Psoas muscle (tissue), 8 donors: ENCODE measurements around the gene XPA. TPM values are rescaled to one million over a fixed set of nuclear protein-coding genes. Genes with fewer than 3 reads are reported as not detected.

ENCODE experiments used
- ATAC-seq, 4 donors: fragments of 200-7000 bp; cut with Tn5 transposase; one replicate each; pipeline ENCODE4 v1.9.1; 2020; ENCODE audit warnings: moderate library complexity in 3 of 4, mild to moderate bottlenecking in 2 of 4
- DNase-seq, 2 donors: peaks; one replicate each; pipeline ENCODE4 v3.0.0-alpha.2; 2020
- H3K27ac ChIP-seq: fragments of 200-600 bp; one replicate; pipeline ENCODE4 v1.8.0; 2022
- H3K27me3 ChIP-seq, 3 donors: fragments of 200-600 bp in 1 of 3; one replicate each; pipeline versions ENCODE4 v1.6.1 to v1.8.0; 2013 to 2022; ENCODE audit warnings: low read length in 2 of 3, mild to moderate bottlenecking in 2 of 3, moderate library complexity in 1 of 3; ENCODE audit not compliant: insufficient read depth in 3 of 3
- H3K36me3 ChIP-seq, 2 donors: fragments of 200-600 bp in 1 of 2; one replicate each; pipeline versions ENCODE4 v1.6.1 to v1.8.0; 2013 to 2022; ENCODE audit warnings: low read depth in 1 of 2, mild to moderate bottlenecking in 1 of 2, moderate library complexity in 1 of 2; ENCODE audit not compliant: insufficient read depth in 1 of 2
- H3K4me1 ChIP-seq: fragments of 200-600 bp; one replicate; pipeline ENCODE4 v1.8.0; 2022
- H3K4me3 ChIP-seq: fragments of 200-600 bp; one replicate; pipeline ENCODE4 v1.8.0; 2022; ENCODE audit warnings: mild to moderate bottlenecking
- H3K9me3 ChIP-seq: fragments of 200-600 bp; one replicate; pipeline ENCODE4 v1.8.0; 2022
- CTCF ChIP-seq: fragments of 200-600 bp; IDR thresholded peaks from one replicate; pipeline ENCODE4 v1.8.0; 2022; ENCODE audit warnings: antibody characterized with exemption
- WGBS, 3 donors: extraction: QIAGEN DNeasy Blood & Tissue Kit; methylation state at CpG; one replicate each; pipeline versions ENCODE4 v1.1.6 to v1.1.7; 2013; 5-methylcytosine and 5-hydroxymethylcytosine counted together
- intact Hi-C, 2 donors: fragments of 100-400 bp; cut with DNase I; formaldehyde crosslinking; loops; one replicate each; pipeline versions ENCODE4 v1.11.0 to v1.14.2; 2022
- polyA plus RNA-seq, 3 donors: library from polyadenylated mRNA; stranded (reverse); fragments of 200-250 nt; gene quantifications; one replicate each; pipeline ENCODE4 v1.2.3, GENCODE V29; 2013
- total RNA-seq, 4 donors: library from RNA; stranded (reverse); fragmentation: NEBNext Ultra II Directional in 2 of 4; extraction: Animal tissue kit (Norgen Biotek cat#: 25700) in 2 of 4; gene quantifications; one replicate each; pipeline versions ENCODE4 v1.2.1 to v1.2.4, GENCODE V29; 2021 to 2023
- donor health status: healthy with polysubstance abuse.
- donor health status: DM: no; HTN: no; CAD: no; lungs with moderate emphysema.
- donor health status: Bipolar disorder and iron deficiency.
- donor health status: healthy.
- donor health status: DM: yes; HTN: yes; CAD: no.
- donor health status: DM: no; HTN: no; CAD: no.
- donor health status: DM: no; HTN: no; CAD: no.
- donor health status: DM: yes; HTN: yes; CAD: no.

The XPA gene
- total and polyA plus RNA-seq, 7 donors: 5.2 to 17.6 (median 10.5) TPM

- DNase-seq (no peak), ATAC-seq (no peak)
- TF ChIP-seq CTCF: no peak
- Histone ChIP-seq H3K36me3 (no peaks in the 10 kb centered on the region), H3K27me3 (peaks cover 0 to 30% (median 5%) of the 10 kb centered on the region in 3 donors), H3K9me3 (no peaks in the 10 kb centered on the region), H3K4me1 (peaks cover 8% of the 10 kb centered on the region), H3K27ac (peak overlapping the region; percentile 32), H3K4me3 (peak overlapping the region; percentile 66)
- WGBS, 3 donors: 84 to 90% (median 88%) methylated on average over 6 of the region's 6 CpGs
- intact Hi-C loops: no loop called here
Measured at GRCh38 chr9:97741947-97742346, 44.8 kb upstream of the XPA start.

GRCh38 chr9:97740848-97741821 lies 44.0 kb upstream of the XPA start:
- H3K27me3 ChIP-seq: peaks cover 0 to 33% (median 5%) of the 10 kb centered on the region in 3 donors
- WGBS, 3 donors: 1 to 3% (median 2%) methylated on average over 53 to 56 of the region's 56 CpGs
- peak; percentile 70 to 86 for DNase-seq
- intact Hi-C loops: no loop called here
- peak overlapping the region; percentile 32 for H3K27ac ChIP-seq
- H3K36me3 ChIP-seq: no peaks in the 10 kb centered on the region
- peak; percentile 88 to 97 (median 92) for ATAC-seq
- no peaks in the 10 kb centered on the region for H3K9me3 ChIP-seq
- peak overlapping the region; percentile 66 for H3K4me3 ChIP-seq
- peak; percentile 11 for TF ChIP-seq CTCF
- peaks cover 8% of the 10 kb centered on the region for H3K4me1 ChIP-seq

- Histone ChIP-seq H3K36me3 (no peaks in the 10 kb centered on the region), H3K9me3 (no peaks in the 10 kb centered on the region), H3K27ac (no peak overlapping the region), H3K4me1 (peaks cover 8% of the 10 kb centered on the region), H3K27me3 (peaks cover 0 to 26% (median 7%) of the 10 kb centered on the region in 3 donors), H3K4me3 (no peak overlapping the region)
- 37 to 40% (median 37%) methylated on average over 3 of the region's 3 CpGs for WGBS, 3 donors
- intact Hi-C loops: no loop called here
- no peak for TF ChIP-seq CTCF
- no peak for ATAC-seq
- no peak for DNase-seq
Measured at GRCh38 chr9:97737429-97737828, 40.3 kb upstream of the XPA start.

- ATAC-seq: no peak
- Histone ChIP-seq H3K27me3 (peaks cover 0 to 24% (median 7%) of the 10 kb centered on the region in 3 donors), H3K36me3 (no peaks in the 10 kb centered on the region), H3K27ac (no peak overlapping the region), H3K4me1 (peaks cover under 1% of the 10 kb centered on the region), H3K4me3 (no peak overlapping the region), H3K9me3 (no peaks in the 10 kb centered on the region)
- 93 to 94% (median 93%) methylated on average over 7 of the region's 7 CpGs for WGBS, 3 donors
- DNase-seq: no peak
- no peak for TF ChIP-seq CTCF
- intact Hi-C loops: no loop called here
Measured at GRCh38 chr9:97735070-97735600, 38.0 kb upstream of the XPA start.
